Measurements from ENCODE around the gene RTN4. TPM values are rescaled to one million over a fixed set of nuclear protein-coding genes. Genes with fewer than 3 reads are reported as not detected.
A peak's percentile ranks its signal among the peaks of the same experiment; 100 is the strongest.

The RTN4 gene
- total and polyA plus RNA-seq, 2 experiments from 2014 or later = 218 to 221 TPM

DNA sequence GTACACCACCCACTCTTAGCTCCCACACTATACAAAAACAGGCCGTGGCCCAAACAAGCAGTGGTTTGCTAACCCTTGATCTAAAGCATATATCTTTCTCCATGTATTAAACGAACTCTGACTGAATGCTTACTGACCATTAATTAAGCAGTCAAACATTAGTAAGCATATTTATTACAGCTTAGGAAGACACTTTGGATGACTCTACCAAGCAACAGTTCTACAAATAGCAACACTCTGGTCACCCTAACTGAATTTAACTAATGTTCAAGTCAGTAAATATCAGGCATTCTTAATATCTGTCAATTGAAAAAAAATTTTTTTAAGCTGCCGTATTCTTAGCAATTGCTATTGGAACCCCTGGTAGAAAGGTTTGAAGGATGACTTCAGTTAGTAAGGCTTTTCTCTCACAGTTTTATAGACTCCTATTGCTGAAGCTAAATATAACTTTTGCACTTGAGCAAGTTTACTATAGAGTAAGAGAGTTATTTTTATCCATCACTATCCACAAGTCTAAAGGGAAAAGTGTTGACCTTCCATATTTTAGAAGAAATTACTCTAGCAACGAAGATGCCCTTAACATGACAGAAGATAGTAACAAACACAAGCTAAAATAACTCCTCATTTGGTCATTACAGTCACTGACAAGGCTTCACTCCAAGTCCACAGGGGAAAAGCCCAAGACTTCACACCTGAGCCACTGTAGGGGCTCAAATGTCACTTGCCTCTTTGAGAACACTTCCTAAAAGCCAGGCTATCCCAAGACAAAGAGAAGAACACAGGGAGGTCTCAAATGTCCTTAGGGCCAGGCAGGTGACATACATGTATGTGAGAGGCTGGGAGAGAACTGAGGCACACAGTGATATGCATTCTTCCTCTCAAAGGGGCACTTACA is 74.4 kb downstream of the RTN4 start (continued):
- TF ChIP-seq REST (IDR thresholded peaks at IDR 0.05; ENCODE audit: unreplicated experiment) = no peak

DNA sequence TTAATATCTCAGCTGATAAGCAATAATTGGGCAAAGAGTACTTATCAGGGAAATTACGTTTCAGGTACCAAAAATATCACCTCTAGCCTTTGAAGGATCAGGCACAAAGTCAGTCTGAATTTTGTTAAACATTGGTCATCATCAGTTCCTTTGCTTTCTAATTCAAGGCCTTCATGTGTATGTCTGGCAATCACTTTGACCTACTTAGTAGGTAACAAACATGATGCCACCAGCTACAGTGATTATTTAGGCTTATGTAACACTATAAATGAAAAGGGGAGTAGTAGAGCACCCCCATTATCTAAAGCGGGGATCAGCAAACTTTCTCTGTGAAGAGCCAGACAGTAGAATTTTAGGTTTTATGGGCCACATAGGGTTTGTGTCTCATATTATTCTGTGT is 75.1 kb downstream of the RTN4 start:
- peaks cover 24% of the 10 kb centered on the region; the same call in 1 of the 2 replicates for H4K20me1 ChIP-seq (replicated peaks; ENCODE audit: insufficient read depth)
- H3K9me2 ChIP-seq (ENCODE audit: insufficient read depth) = no peaks in the 10 kb centered on the region

More for the DNA sequence above, 75.1 kb downstream of the RTN4 start:
- Histone ChIP-seq H3K4me1 (ENCODE audit: insufficient read depth) (no peaks in the 10 kb centered on the region), H3K27ac (ENCODE audit: low read depth) (peak overlapping the region; percentile 36; the same call in 1 of the 2 replicates), H3K27me3 (ENCODE audit: insufficient read depth) (no peaks in the 10 kb centered on the region), H3K79me2 (replicated peaks; ENCODE audit: insufficient read depth) (peaks cover 64% of the 10 kb centered on the region), H3K4me2 (no peak overlapping the region), H3K36me3 (ENCODE audit: insufficient read depth) (peaks cover 4% of the 10 kb centered on the region; the same call in 1 of the 2 replicates), H3F3A (replicated peaks; ENCODE audit: low read depth) (no peaks in the 10 kb centered on the region), H2AFZ (no peak overlapping the region), H3K4me3 (no peak overlapping the region)
- peaks cover 4% of the 10 kb centered on the region; the same call in 2 of the 3 replicates for H3K4me1 Mint-ChIP-seq
- no peaks in the 10 kb centered on the region for H3K27me3 Mint-ChIP-seq (ENCODE audit: insufficient read depth, low read depth, poor library complexity)
- ATAC-seq = no peak
- TF ChIP-seq ZNF462 (CRISPR knock-in tag; IDR thresholded peaks at IDR 0.05) (no peak), EZH2phosphoT487 (IDR thresholded peaks at IDR 0.05; ENCODE audit: unreplicated experiment) (no peak), STAT1 (IDR thresholded peaks at IDR 0.05; ENCODE audit: unreplicated experiment) (no peak), POLR2AphosphoS5 (IDR thresholded peaks at IDR 0.05; ENCODE audit: low read depth) (no peak)
- no peak overlapping the region for H3K4me3 Mint-ChIP-seq
- H3K36me3 Mint-ChIP-seq (ENCODE audit: low read depth) = peaks cover 30% of the 10 kb centered on the region; the same call in 2 of the 3 replicates
- DNase-seq (ENCODE audit: low spot score) = no peak
- no peak overlapping the region for H3K27ac Mint-ChIP-seq
- no peaks in the 10 kb centered on the region for H3K9me3 Mint-ChIP-seq

All from GM23338 (cell line).